ENCODE results near the gene RBP7.

DNA sequence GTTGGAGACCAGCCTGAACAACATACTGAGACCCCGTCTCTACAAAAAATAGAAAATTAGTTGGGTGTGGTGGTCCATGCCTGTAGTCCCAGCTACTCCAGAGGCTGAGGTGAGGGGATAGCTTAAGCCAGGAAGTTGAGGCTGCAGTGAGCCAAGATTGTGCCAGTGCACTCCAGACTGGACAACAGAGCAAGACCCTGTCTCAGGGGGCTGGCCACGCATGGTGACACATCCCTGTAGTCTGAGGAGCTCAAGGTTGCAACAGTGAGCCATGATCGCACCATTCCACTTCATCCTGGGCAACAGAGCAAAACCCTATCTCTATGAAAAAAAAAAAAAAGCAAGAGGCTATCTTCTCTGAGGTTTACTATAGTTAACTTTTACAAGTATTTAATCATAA is 23.1 kb downstream of the RBP7 start:
- TF ChIP-seq, protein P1, sequence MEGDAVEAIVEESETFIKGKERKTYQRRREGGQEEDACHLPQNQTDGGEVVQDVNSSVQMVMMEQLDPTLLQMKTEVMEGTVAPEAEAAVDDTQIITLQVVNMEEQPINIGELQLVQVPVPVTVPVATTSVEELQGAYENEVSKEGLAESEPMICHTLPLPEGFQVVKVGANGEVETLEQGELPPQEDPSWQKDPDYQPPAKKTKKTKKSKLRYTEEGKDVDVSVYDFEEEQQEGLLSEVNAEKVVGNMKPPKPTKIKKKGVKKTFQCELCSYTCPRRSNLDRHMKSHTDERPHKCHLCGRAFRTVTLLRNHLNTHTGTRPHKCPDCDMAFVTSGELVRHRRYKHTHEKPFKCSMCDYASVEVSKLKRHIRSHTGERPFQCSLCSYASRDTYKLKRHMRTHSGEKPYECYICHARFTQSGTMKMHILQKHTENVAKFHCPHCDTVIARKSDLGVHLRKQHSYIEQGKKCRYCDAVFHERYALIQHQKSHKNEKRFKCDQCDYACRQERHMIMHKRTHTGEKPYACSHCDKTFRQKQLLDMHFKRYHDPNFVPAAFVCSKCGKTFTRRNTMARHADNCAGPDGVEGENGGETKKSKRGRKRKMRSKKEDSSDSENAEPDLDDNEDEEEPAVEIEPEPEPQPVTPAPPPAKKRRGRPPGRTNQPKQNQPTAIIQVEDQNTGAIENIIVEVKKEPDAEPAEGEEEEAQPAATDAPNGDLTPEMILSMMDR (IDR thresholded peaks at IDR 0.05), result no peak
- TF ChIP-seq POLR2A (IDR thresholded peaks at IDR 0.05), result no peak
